ENCODE data around the gene LACTB.

The LACTB gene

GRCh38 chr15:63121382-63122001, at the start of gene LACTB:
LACTB (plus strand) TSS chr15:63121861; CDS start chr15:63121872, 11 bp downstream.
- DNase-seq, result peak; percentile 28

GRCh38 chr15:63072023-63072650, 49.5 kb upstream of the LACTB start:
- no peak for DNase-seq

- no peak for DNase-seq
Observed at GRCh38 chr15:63072809-63073277, 48.8 kb upstream of the LACTB start.

GRCh38 chr15:63073497-63074172, 48.0 kb upstream of the LACTB start:
- DNase-seq, result no peak

GRCh38 chr15:63075015-63075983, 46.4 kb upstream of the LACTB start:
- DNase-seq, result no peak

- DNase-seq, result no peak
Observed at GRCh38 chr15:63075984-63076713, 45.5 kb upstream of the LACTB start.

GRCh38 chr15:63076714-63077046, 45.0 kb upstream of the LACTB start:
- DNase-seq, result no peak

- DNase-seq, result no peak
Observed at GRCh38 chr15:63077952-63078351, 43.7 kb upstream of the LACTB start.

GRCh38 chr15:63079947-63080626, 41.6 kb upstream of the LACTB start:
- DNase-seq, result no peak

- no peak for DNase-seq
Observed at GRCh38 chr15:63080634-63081250, 40.9 kb upstream of the LACTB start.

- no peak for DNase-seq
Observed at GRCh38 chr15:63082366-63082765, 39.3 kb upstream of the LACTB start.

- DNase-seq, result no peak
Observed at GRCh38 chr15:63083044-63083443, 38.6 kb upstream of the LACTB start.

GRCh38 chr15:63083541-63083940, 38.1 kb upstream of the LACTB start:
- no peak for DNase-seq

GRCh38 chr15:63084806-63085205, 36.9 kb upstream of the LACTB start:
- no peak for DNase-seq

GRCh38 chr15:63085289-63085688, 36.4 kb upstream of the LACTB start:
- no peak for DNase-seq

GRCh38 chr15:63086271-63086670, 35.4 kb upstream of the LACTB start:
- no peak for DNase-seq

GRCh38 chr15:63086947-63087346, 34.7 kb upstream of the LACTB start:
- DNase-seq, result no peak

GRCh38 chr15:63088533-63089245, 33.0 kb upstream of the LACTB start:
- no peak for DNase-seq

- no peak for DNase-seq
Observed at GRCh38 chr15:63089260-63090043, 32.2 kb upstream of the LACTB start.

GRCh38 chr15:63090472-63090871, 31.2 kb upstream of the LACTB start:
- DNase-seq, result no peak
